Measurements from ENCODE around the gene MARCHF6. TPM values are rescaled to one million over a fixed set of nuclear protein-coding genes. Genes with fewer than 3 reads are reported as not detected.

MARCHF6 gene
- total and polyA plus RNA-seq, 9 of the 15 experiments (the other 6 are each of a cell fraction or from before 2014, with no cell fraction given): 74.1 to 456 (median 116) TPM

DNA sequence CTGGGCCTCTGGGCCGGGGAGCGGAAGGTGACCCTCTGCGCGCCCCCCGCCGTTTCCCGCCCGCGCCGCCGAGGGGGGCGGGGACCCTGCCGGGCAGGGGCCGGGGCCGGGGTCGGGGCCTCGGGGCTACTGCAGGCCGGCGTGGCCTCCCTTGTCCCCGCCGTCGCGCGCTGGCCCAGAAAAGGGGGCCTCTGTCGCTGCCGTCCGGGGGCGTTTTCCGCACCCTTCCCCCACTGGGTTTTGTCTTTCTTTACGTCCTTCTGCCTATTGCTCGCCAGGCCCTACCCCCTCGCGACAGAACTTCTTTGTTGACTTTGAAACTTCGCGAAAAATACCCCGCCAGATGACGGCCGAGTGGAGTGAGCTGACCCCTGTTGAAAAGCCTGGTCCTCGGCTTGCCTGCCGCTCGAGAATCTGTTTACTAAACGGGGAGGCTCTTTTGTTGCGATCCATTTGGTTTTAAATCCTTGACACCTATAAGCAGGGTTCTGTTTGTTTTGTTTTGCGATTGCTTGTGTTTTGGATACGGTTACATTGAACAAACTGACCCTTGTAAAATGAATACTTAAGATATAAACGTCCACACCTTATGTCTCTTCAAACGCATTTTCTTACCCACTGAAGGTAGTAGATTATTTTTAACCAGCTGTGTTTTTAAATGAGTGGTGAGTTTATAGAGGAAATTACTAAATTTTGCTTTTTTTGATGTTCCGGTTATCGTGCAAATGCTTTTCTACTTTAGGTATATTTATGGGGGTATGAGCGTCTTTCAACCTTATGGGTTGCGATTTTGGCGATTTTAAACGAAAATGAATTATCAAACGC is 765 bp downstream of the MARCHF6 start (continued):
- TF ChIP-seq POLR2AphosphoS5 (IDR thresholded peaks at IDR 0.05; ENCODE audit: control insufficient read depth, insufficient read depth, low read depth, low read length): peak; percentile 31; the same call in 1 of the 2 replicates
- no peak for TF ChIP-seq HMGN3 (IDR thresholded peaks at IDR 0.05; ENCODE audit: borderline replicate concordance, extremely low read depth, insufficient read length, low read depth, low read length)
- no peak for TF ChIP-seq CBX5 (IDR thresholded peaks at IDR 0.05; ENCODE audit: borderline replicate concordance, low read depth)
- TF ChIP-seq, protein P1, sequence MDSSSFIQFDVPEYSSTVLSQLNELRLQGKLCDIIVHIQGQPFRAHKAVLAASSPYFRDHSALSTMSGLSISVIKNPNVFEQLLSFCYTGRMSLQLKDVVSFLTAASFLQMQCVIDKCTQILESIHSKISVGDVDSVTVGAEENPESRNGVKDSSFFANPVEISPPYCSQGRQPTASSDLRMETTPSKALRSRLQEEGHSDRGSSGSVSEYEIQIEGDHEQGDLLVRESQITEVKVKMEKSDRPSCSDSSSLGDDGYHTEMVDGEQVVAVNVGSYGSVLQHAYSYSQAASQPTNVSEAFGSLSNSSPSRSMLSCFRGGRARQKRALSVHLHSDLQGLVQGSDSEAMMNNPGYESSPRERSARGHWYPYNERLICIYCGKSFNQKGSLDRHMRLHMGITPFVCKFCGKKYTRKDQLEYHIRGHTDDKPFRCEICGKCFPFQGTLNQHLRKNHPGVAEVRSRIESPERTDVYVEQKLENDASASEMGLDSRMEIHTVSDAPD (CRISPR knock-in tag; IDR thresholded peaks at IDR 0.05): no peak
- TF ChIP-seq ZNF12 (CRISPR knock-in tag; IDR thresholded peaks at IDR 0.05): no peak
- TF ChIP-seq KHSRP (IDR thresholded peaks at IDR 0.05): no peak
- peak; percentile 17 for TF ChIP-seq POLR2B (IDR thresholded peaks at IDR 0.05; ENCODE audit: low read depth, partially characterized antibody)
- TF ChIP-seq BRD4 (IDR thresholded peaks at IDR 0.05): peak; percentile 25; the same call in 1 of the 2 replicates
- TF ChIP-seq ETS2 (tag; IDR thresholded peaks at IDR 0.05; ENCODE audit: borderline replicate concordance, poor library complexity, severe bottlenecking): no peak
- TF ChIP-seq EWSR1 (IDR thresholded peaks at IDR 0.05; ENCODE audit: borderline replicate concordance, low read depth, partially characterized antibody): no peak
- no peak for TF ChIP-seq HDAC3 (IDR thresholded peaks at IDR 0.05; ENCODE audit: borderline replicate concordance, partially characterized antibody)
- no peak for TF ChIP-seq TCF7 (IDR thresholded peaks at IDR 0.05; ENCODE audit: borderline replicate concordance)
- no peak for TF ChIP-seq RBM25 (IDR thresholded peaks at IDR 0.05; ENCODE audit: low read depth, low read length, severe bottlenecking)
- no peak for TF ChIP-seq DPF2 (IDR thresholded peaks at IDR 0.05)
- no peak for TF ChIP-seq PML (IDR thresholded peaks at IDR 0.05; ENCODE audit: low read length)
- TF ChIP-seq, protein P2, sequence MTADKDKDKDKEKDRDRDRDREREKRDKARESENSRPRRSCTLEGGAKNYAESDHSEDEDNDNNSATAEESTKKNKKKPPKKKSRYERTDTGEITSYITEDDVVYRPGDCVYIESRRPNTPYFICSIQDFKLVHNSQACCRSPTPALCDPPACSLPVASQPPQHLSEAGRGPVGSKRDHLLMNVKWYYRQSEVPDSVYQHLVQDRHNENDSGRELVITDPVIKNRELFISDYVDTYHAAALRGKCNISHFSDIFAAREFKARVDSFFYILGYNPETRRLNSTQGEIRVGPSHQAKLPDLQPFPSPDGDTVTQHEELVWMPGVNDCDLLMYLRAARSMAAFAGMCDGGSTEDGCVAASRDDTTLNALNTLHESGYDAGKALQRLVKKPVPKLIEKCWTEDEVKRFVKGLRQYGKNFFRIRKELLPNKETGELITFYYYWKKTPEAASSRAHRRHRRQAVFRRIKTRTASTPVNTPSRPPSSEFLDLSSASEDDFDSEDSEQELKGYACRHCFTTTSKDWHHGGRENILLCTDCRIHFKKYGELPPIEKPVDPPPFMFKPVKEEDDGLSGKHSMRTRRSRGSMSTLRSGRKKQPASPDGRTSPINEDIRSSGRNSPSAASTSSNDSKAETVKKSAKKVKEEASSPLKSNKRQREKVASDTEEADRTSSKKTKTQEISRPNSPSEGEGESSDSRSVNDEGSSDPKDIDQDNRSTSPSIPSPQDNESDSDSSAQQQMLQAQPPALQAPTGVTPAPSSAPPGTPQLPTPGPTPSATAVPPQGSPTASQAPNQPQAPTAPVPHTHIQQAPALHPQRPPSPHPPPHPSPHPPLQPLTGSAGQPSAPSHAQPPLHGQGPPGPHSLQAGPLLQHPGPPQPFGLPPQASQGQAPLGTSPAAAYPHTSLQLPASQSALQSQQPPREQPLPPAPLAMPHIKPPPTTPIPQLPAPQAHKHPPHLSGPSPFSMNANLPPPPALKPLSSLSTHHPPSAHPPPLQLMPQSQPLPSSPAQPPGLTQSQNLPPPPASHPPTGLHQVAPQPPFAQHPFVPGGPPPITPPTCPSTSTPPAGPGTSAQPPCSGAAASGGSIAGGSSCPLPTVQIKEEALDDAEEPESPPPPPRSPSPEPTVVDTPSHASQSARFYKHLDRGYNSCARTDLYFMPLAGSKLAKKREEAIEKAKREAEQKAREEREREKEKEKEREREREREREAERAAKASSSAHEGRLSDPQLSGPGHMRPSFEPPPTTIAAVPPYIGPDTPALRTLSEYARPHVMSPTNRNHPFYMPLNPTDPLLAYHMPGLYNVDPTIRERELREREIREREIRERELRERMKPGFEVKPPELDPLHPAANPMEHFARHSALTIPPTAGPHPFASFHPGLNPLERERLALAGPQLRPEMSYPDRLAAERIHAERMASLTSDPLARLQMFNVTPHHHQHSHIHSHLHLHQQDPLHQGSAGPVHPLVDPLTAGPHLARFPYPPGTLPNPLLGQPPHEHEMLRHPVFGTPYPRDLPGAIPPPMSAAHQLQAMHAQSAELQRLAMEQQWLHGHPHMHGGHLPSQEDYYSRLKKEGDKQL (CRISPR knock-in tag; IDR thresholded peaks at IDR 0.05; ENCODE audit: borderline replicate concordance): no peak
- TF ChIP-seq POLR2G (IDR thresholded peaks at IDR 0.05; ENCODE audit: low read depth, low read length): no peak
- TF ChIP-seq, protein P3, sequence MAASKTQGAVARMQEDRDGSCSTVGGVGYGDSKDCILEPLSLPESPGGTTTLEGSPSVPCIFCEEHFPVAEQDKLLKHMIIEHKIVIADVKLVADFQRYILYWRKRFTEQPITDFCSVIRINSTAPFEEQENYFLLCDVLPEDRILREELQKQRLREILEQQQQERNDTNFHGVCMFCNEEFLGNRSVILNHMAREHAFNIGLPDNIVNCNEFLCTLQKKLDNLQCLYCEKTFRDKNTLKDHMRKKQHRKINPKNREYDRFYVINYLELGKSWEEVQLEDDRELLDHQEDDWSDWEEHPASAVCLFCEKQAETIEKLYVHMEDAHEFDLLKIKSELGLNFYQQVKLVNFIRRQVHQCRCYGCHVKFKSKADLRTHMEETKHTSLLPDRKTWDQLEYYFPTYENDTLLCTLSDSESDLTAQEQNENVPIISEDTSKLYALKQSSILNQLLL (CRISPR knock-in tag; IDR thresholded peaks at IDR 0.05; ENCODE audit: borderline replicate concordance): no peak
- no peak for TF ChIP-seq HMG20A (CRISPR knock-in tag; conservative IDR thresholded peaks at IDR 0.05)
- no peak for TF ChIP-seq SRSF3 (IDR thresholded peaks at IDR 0.05; ENCODE audit: insufficient read depth, low read length)
